Smooth muscle cell of the pulmonary artery (primary cell): Measurements from ENCODE around the gene LRRC42. TPM values are rescaled to one million over a fixed set of nuclear protein-coding genes. Genes with fewer than 3 reads are reported as not detected.

Experiments
- total RNA-seq: library from RNA; depleted of rRNA; stranded (reverse); fragments of >200 nt; gene quantifications from 2 replicates; pipeline ENCODE4 v1.2.3, GENCODE V29; 2014

LRRC42 gene
- 30.9 and 34.6 TPM in 2 replicates for total RNA-seq

GRCh38 chr1:53946252-53947171 lies at the start of gene LRRC42:
LRRC42 (plus strand) TSS chr1:53946350; CDS start chr1:53952000, 5,650 bp downstream.

GRCh38 chr1:53945433-53946251 lies 508 bp upstream of the LRRC42 start, which contains the start of gene IFT25:
IFT25 (minus strand) TSS chr1:53945699; CDS start chr1:53940082, 5,617 bp downstream.

Other genes starting within 250 kb of the LRRC42 start
- 0.40 and 1.4 TPM in 2 replicates for gene GLIS1, start 207.2 kb upstream of the LRRC42 start, total RNA-seq
- gene NDC1, start 108.1 kb upstream of the LRRC42 start, total RNA-seq, result 11.5 and 13.8 TPM in 2 replicates
- 20.7 and 22.9 TPM in 2 replicates for gene YIPF1, start 56.6 kb upstream of the LRRC42 start, total RNA-seq
- not detected in 2 replicates for gene DIO1, start 52.2 kb upstream of the LRRC42 start, total RNA-seq
- gene IFT25, start 651 bp upstream of the LRRC42 start, total RNA-seq, result 13.4 and 16.0 TPM in 2 replicates
- gene LDLRAD1, start 71.8 kb downstream of the LRRC42 start, total RNA-seq, result not detected in 2 replicates
- gene TMEM59, start 106.9 kb downstream of the LRRC42 start, total RNA-seq, result 478 and 637 TPM in 2 replicates
- gene TCEANC2, start 107.3 kb downstream of the LRRC42 start, total RNA-seq, result 3.7 and 4.8 TPM in 2 replicates
- gene CDCP2, start 206.7 kb downstream of the LRRC42 start, total RNA-seq, result not detected in 2 replicates